GM13977 (cell line): Measurements from ENCODE around the gene PLP1.

ENCODE experiments used
- DNase-seq: peaks from one replicate; pipeline ENCODE4 v3.0.0; 2012; ENCODE audit warnings: low spot score
- in situ Hi-C: fragments of 300-500 bp; cut with MboI; formaldehyde crosslinking; loops from one replicate; pipeline ENCODE4 v1.12.0; 2022; ENCODE audit warnings: low sequenced_read_pairs, low pct_unique_long_range_greater_than_20kb, mixed read lengths, inconsistent platforms; ENCODE audit not compliant: unreplicated experiment
- TF ChIP-seq, protein P1 (sequence below): IDR thresholded peaks from 2 replicates; pipeline ENCODE4 v1.5.1; 2012; ENCODE audit warnings: mild to moderate bottlenecking, control low read depth; ENCODE audit not compliant: insufficient read depth; ENCODE audit errors: extremely low read depth, missing control alignments

The PLP1 gene

DNA sequence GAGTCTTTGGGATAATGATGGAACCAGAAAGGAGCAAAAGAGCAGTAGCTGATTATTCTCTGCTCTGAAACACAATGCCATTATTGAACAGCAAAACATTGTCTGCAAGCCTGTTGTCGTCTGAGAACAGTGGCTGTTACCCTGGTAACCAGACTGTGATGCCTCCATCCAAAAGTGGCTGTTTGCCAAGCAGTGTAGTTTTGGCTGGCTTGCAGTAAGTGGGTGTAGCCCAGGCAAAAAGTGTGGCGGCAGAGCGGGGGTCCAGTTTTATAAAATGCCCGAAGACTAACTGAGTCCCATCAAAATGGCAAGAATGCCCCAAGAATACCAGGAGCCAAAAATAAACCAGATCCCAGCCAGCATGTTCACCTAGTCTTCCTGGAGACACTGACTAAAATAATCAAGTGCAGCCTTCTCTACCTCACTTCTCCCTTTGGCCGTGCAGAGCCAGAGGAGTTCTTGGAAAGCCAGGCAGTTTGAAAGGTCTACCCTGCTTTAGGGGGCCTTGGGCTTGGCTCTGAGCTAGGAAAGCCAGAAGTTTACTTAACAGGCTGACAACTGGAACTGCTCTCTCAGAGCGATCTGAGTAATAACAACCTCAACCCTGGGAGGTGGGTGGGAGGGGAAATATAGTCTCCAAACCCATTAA, 2.6 kb downstream of the PLP1 start:
- in situ Hi-C loops, result no loop called here
- no peak for DNase-seq
- TF ChIP-seq, protein P1, sequence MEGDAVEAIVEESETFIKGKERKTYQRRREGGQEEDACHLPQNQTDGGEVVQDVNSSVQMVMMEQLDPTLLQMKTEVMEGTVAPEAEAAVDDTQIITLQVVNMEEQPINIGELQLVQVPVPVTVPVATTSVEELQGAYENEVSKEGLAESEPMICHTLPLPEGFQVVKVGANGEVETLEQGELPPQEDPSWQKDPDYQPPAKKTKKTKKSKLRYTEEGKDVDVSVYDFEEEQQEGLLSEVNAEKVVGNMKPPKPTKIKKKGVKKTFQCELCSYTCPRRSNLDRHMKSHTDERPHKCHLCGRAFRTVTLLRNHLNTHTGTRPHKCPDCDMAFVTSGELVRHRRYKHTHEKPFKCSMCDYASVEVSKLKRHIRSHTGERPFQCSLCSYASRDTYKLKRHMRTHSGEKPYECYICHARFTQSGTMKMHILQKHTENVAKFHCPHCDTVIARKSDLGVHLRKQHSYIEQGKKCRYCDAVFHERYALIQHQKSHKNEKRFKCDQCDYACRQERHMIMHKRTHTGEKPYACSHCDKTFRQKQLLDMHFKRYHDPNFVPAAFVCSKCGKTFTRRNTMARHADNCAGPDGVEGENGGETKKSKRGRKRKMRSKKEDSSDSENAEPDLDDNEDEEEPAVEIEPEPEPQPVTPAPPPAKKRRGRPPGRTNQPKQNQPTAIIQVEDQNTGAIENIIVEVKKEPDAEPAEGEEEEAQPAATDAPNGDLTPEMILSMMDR, result no peak

DNA sequence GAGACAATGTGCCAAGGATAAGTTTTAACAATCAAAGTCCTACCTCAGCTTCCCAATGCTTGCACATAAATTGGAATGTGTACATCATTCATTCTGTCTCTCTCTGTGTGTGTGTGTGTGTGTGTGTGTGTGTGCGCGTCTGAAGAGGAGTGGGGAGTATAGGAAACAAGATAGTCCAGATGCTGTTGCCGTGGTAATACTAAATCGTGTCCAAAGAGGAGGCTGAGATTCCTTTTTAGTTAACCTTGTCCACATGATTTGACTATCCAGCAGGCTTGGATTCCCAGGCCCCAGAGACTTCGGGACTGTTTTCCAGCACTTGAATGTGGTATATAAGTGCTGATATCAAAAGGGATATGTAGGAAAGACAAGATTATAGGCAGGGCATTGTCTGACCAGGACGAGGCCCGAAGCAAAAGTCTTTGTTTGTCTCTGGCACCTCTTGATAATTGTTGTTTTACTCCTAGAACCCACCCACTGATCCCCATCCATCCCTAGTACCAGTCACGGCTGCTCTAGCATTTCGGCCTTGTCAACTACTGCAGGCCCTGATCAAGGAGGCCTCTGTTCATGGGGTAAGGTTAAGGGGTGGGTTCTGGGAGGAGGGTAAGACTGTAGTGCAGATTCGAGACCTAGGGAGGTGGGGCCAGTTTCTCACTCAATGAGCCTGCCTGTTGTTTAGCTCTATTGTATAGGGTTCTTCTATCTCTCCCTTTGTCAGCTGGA, 3.9 kb downstream of the PLP1 start:
- in situ Hi-C loops, result no loop called here
- DNase-seq, result no peak
- TF ChIP-seq, protein P1, result no peak

DNA sequence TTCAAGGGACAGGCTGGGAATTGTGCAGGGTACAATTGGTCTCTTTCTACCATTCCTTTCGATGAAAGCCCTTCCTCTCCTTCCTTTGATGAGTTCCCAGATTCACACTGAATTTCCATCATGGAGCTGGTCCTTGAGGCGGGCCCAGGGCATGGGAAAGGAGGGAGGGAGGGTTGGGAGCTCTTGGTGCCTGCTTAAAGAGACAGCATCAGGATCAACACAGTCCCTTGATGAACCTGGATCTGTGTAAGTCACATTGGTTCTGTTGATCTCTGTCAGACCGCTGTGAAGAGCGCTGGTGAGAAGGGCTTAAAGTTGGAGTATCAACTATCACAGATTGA, 4.4 kb downstream of the PLP1 start:
- in situ Hi-C loops, result no loop called here
- DNase-seq, result no peak
- TF ChIP-seq, protein P1, result no peak

DNA sequence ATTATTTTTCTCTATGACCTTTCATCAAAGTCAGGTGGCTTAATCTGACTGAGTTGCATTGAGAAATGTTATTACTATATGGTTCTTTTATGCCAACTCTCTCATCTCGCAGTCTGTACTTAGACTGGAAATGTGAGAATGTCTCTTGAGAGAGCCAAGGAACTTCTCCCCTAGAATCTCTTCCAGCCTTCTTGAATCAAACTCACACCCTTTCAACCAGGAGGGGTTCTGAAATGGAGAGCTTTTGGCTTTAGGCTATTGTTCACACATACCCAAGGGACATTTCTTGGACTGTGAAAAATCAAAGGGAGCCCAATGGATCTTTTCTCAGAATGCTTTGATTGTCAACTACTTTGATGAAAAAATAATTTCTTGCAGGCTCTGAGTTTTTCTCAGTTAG, 5.1 kb downstream of the PLP1 start:
- TF ChIP-seq, protein P1, result no peak
- no peak for DNase-seq
- in situ Hi-C loops, result no loop called here

DNA sequence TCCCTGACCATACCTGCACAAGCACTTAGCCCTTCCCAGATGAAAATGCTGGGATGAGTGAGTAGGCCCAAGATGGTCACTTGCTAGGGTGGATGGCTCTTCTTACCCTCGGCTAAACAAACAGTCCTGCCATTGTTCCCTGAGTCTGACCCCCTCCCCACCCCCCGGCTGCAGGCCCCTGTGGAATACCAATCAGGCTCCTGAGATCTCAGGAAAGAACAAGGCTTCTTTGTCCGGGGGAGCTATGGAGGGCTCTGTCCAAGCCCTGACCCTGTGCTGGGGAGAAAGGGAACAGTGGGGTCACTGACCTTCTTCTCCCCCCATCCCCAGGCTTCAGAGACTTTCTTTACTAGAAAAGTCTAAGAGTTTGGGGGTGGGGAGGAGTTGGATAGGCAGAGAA, 6.0 kb downstream of the PLP1 start:
- TF ChIP-seq, protein P1, result no peak
- in situ Hi-C loops, result no loop called here
- no peak for DNase-seq

DNA sequence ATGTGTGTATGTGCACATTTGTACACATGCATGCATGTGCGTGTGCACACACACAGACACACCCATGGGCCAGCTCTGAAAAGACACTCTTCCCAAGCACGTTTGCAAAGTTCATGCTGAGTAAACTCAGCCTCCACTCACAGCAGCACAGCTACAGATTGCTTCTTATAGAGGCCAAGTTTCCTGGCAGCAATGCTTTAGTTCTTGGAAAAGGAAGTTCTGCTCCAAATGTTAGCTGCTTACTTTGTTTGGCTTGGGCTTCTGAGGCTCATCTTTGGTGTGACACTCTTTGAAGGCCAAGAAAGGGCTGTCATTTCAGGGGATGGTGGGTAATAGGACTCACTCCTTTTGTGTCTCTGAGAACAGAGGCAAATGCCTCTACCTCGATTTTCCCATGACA, 6.6 kb downstream of the PLP1 start:
- in situ Hi-C loops, result no loop called here
- no peak for DNase-seq
- TF ChIP-seq, protein P1, result no peak

DNA sequence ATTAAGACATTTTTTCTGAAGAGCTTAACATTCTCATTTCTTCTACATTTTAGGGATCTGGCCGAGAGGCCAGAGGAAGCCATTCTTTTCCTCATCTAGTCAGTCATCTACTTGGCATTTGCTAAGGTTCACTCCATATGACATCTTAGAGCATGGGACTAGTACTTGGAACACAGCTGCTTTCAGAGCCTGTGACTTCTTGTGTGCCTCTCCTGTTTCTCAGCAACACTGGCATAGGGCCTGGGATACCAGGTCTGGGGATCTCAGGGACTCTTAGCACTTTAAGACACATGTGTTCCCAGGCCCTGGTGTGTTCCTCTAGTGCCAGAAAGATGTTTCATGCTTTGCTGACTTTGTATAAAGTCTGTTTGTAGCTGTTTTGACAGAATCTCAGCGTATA, 7.3 kb downstream of the PLP1 start:
- DNase-seq, result no peak

More for the DNA sequence above, 7.3 kb downstream of the PLP1 start:
- in situ Hi-C loops, result no loop called here
- TF ChIP-seq, protein P1, result no peak
